GM19043 (cell line): ENCODE results near the gene BMP3.

Experiments used
- ATAC-seq: cut with Tn5 transposase; IDR thresholded peaks from one replicate; pipeline ENCODE4 v1.9.1; 2021; ENCODE audit warnings: low read depth; ENCODE audit not compliant: unreplicated experiment

Gene BMP3

GRCh38 chr4:81096566-81096965, 66.1 kb downstream of the BMP3 start:
- ATAC-seq, result no peak

DNA sequence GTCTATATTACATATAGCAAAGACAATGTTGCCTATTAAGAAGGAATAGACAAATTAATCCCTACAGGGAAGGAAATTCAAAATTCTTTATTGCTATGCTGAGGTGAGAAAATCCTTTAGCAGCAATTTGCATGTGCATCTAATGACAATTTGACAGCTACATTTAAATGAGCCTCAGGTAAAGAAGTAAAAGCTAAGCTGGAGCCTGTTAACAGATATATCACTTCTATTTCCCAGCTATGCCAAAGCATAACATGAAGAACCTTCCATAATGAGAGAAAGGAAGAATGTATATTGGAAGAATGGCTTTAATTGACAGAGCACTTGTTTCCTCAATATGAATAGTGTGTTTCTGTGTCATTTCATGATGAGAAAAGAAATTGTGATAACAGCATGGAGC, 71.6 kb downstream of the BMP3 start:
- ATAC-seq, result no peak

GRCh38 chr4:81106150-81106549, 75.6 kb downstream of the BMP3 start:
- no peak for ATAC-seq
